T-helper 17 cell (primary cell): ENCODE measurements around the gene LMF1. TPM values are rescaled to one million over a fixed set of nuclear protein-coding genes. Genes with fewer than 3 reads are reported as not detected.

Experiments used
- ATAC-seq: fragments of 150-1000 bp; cut with Tn5 transposase; 2 replicates; pipeline ENCODE4 v1.10.0; 2021; ENCODE audit warnings: mild to moderate bottlenecking, moderate library complexity
- DNase-seq, 3 donors: peaks; one replicate each; pipeline versions ENCODE4 v3.0.0 to v3.0.0-alpha.2; 2020 to 2021
- H3K9me3 ChIP-seq: one replicate; pipeline ENCODE4 v1.7.0; 2013; ENCODE audit warnings: low read length, mild to moderate bottlenecking; ENCODE audit not compliant: control insufficient read depth, poor library complexity, severe bottlenecking
- H3K27ac Mint-ChIP-seq: one replicate; pipeline ENCODE4 v1.8.0; 2022; ENCODE audit warnings: mild to moderate bottlenecking, moderate library complexity, mixed read lengths
- H3K27me3 Mint-ChIP-seq: one replicate; pipeline ENCODE4 v1.8.0; 2022; ENCODE audit warnings: mixed read lengths
- H3K36me3 Mint-ChIP-seq: one replicate; pipeline ENCODE4 v1.8.0; 2022; ENCODE audit warnings: low read depth, mixed read lengths
- H3K4me1 Mint-ChIP-seq: one replicate; pipeline ENCODE4 v1.8.0; 2022; ENCODE audit warnings: mild to moderate bottlenecking, mixed read lengths
- H3K4me3 Mint-ChIP-seq: one replicate; pipeline ENCODE4 v1.8.0; 2022; ENCODE audit warnings: mild to moderate bottlenecking, moderate library complexity, mixed read lengths
- total RNA-seq, 4 donors: library from RNA in 2 of 4; stranded (reverse) in 2 of 4; gene quantifications; one replicate each; pipeline ENCODE4 v1.2.3 and lab custom pipeline; 2022 to 2026

Gene LMF1
- total RNA-seq, 2 donors from 2014 or later = 44.4 to 45.6 TPM

DNA sequence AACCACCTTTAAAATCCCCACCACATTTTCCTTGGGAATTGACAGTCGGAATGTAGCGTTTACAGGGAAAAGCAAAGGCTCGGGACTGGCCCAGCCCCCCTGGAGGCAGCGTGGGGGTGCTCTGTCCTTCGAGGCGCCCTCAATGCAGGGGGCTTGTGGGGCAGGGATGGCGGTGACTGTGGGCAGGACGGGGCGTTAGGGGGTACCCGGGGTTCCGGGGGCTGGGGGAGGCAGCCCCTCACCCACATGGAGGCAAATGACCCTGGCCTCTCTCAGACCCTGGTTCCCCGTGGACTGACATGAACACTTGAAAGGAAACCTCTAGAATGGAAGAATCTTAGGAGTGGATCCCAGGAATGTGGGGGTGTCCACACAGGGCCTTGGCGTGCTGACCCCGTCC, 91.9 kb downstream of the LMF1 start:
- peak in 1 of 3 donors; percentile 0 for DNase-seq
- H3K36me3 Mint-ChIP-seq = peaks cover 4% of the 10 kb centered on the region
- no peaks in the 10 kb centered on the region for H3K9me3 ChIP-seq
- no peaks in the 10 kb centered on the region for H3K27me3 Mint-ChIP-seq
- H3K27ac Mint-ChIP-seq = no peak overlapping the region
- H3K4me1 Mint-ChIP-seq = peaks cover 2% of the 10 kb centered on the region
- H3K4me3 Mint-ChIP-seq = no peak overlapping the region
- ATAC-seq = no peak

DNA sequence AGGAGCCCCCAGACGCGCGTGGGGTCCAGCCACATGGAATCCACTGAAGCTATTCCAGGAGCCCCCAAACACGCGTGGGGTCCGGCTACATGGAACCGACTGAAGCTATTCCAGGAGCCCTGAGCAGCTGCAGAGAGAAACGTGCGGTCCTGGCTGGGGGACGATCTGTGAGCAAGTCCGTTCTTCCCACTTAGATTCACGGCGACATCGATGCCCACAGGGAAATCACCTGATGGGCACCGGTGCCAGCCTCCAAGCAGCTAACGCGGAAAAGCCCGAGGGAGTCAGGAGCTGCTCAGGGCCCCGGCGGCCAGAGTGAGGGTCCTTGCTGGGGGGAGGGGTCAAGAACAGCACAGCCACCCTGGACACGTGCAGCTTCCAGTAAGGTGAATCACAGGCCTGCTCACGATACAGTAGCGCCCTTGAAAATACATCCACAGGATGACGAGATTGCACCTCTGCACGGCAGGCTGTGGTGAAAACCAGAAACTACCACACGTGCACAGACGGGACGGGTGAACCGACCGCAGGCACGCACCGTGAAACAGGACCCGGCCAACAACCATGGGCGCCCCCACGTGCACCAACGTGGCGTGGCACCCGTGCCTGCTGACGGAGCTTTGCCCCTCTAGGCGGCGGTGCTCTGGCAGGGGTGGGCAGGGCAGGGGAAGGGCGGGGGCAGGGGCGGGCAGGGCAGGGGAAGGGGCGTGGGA, 92.6 kb downstream of the LMF1 start:
- Mint-ChIP-seq H3K4me1 (peaks cover 2% of the 10 kb centered on the region), H3K27ac (no peak overlapping the region), H3K36me3 (peaks cover 4% of the 10 kb centered on the region), H3K4me3 (no peak overlapping the region), H3K27me3 (no peaks in the 10 kb centered on the region)
- DNase-seq (no peak), ATAC-seq (no peak)
- no peaks in the 10 kb centered on the region for H3K9me3 ChIP-seq

DNA sequence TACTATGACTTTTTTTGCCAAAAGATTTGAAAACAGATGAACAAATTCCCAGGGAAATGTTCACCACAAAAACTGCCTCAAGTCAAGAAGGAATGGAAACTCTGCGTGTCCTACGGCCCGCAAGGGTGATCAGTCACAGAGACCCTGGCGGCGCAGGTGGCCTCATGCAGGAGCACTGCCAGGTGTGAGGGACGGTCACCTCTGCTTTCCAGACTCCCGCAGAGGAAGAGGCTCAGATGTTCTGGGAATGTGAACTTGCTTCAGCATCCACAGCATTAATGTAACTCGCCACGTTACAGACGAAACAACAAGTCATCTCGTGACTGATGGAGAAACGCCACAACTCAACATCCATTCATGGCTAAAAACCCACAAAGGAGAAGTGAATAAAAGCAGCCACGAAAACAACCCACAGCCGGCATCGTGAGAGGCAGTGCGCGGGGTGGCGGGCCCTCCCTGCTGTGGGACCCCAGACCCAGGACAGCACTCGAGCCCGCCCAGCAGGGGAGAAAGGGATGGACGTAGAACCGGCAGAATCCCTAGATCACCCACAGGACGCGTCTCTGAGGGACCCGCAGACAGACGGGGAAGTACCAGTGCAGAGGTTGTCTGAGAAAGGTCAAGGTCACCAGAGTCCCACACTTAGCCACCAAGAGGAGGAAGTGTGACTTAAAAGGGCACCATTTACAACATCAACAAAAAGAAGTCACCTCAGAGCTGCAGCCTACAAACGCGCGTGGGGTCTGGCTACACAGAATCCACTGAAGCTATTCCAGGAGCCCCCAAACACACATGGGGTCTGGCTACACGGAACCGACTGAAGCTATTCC, 93.3 kb downstream of the LMF1 start:
- H3K4me3 Mint-ChIP-seq = no peak overlapping the region
- H3K4me1 Mint-ChIP-seq = peaks cover 2% of the 10 kb centered on the region
- H3K27me3 Mint-ChIP-seq = no peaks in the 10 kb centered on the region
- no peak overlapping the region for H3K27ac Mint-ChIP-seq
- H3K36me3 Mint-ChIP-seq = peaks cover 4% of the 10 kb centered on the region
- ATAC-seq (no peak), DNase-seq (no peak)
- no peaks in the 10 kb centered on the region for H3K9me3 ChIP-seq

DNA sequence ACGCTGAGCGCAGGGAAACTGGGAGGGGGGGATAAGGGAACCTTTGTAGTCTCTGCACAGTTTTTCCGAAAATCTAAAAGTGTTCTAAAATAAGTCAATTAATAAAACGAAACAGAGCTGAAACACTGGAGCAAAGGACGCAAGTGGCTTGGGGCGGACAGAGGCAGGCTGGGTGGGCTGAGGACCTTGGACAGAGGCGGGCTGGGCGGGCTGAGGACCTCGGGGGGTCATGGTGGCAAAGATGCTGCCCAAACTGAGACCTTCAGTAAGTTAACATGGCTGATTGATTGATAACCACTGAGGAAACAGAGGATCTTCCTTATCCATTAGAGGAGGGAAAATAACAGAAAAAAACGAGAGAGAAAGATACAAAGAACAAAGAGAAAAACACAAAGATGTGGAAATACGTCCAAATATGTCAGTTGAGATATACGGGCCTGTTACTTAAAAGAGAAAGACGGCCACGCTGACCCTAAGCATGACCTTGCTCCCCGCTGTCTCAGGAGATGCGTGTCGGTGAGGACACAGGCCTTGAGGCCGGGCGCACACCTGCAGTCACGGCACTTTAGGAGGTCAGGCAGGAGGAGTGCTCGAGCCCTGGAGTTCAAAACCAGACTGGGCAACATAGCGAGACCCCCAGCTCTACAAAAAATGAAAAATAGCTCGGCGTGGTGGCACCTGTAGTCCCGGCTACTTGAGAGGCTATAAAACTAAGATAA, 94.1 kb downstream of the LMF1 start:
- Mint-ChIP-seq H3K36me3 (peaks cover 4% of the 10 kb centered on the region), H3K27ac (no peak overlapping the region), H3K4me1 (peaks cover 2% of the 10 kb centered on the region), H3K27me3 (no peaks in the 10 kb centered on the region), H3K4me3 (peak overlapping the region; percentile 19)
- ATAC-seq = no peak
- no peaks in the 10 kb centered on the region for H3K9me3 ChIP-seq
- no peak for DNase-seq

DNA sequence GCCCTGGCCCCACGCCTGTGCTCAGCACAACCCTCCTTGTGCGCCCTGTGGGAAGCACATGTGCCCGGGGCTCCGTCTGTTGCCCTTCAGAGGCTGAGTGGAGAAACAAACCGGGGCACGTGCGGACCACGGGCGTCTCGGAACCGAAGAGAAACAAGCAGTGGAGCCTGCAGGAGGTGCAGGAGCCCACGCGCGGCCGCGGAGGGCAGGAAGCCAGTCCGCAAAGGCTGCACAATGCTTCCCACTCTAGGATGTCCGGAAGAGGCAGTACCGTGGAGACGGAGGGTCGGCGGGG, 94.8 kb downstream of the LMF1 start:
- peaks cover 2% of the 10 kb centered on the region for H3K4me1 Mint-ChIP-seq
- H3K9me3 ChIP-seq = no peaks in the 10 kb centered on the region
- H3K36me3 Mint-ChIP-seq = peaks cover 6% of the 10 kb centered on the region
- no peak overlapping the region for H3K4me3 Mint-ChIP-seq
- no peak for ATAC-seq
- no peak for DNase-seq
- H3K27ac Mint-ChIP-seq = no peak overlapping the region
- H3K27me3 Mint-ChIP-seq = no peaks in the 10 kb centered on the region

DNA sequence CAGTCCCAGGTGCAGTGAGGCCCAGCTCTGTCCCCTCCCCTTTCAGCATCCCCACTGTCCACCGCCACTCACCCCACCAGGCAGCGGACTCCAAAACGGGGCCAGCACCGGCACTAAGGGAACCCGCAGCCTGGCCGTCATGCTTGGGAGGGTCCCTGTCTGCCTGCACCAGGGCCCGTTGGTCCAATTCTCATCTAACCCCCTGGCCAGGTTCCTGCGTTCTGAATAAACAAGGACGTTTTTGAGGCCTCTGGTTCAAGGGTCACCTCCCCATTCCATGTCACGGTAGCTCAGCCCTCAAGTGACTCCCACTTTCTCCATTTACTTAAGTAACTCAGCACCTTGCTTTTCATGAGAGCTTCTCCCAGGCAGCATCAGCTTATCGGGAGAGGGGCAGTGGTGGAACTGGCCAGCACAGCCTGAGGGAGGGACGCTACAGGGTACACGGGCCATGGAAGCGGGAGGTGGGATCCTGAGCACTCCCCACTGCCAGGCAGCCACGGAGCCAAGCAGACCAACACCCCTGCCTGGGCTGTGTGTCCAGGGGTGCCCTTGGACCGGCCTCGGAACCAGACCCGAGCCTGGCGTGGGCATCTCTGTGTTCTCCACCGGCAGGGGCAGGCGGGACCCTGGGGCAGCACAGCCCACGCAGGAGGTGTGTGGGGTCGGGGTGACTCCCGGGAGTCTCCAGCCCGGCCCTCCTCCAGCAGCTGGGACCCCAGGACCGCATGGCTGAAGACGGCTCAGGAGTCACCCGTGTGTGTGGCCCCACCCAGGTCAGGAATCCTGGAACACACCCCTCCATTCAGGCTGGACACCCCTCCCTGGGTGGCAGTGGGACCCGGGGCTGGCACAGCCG, 95.4 kb downstream of the LMF1 start:
- H3K9me3 ChIP-seq = no peaks in the 10 kb centered on the region
- Mint-ChIP-seq H3K27ac (no peak overlapping the region), H3K4me1 (peaks cover 2% of the 10 kb centered on the region), H3K27me3 (no peaks in the 10 kb centered on the region), H3K36me3 (peaks cover 6% of the 10 kb centered on the region), H3K4me3 (no peak overlapping the region)
- no peak for DNase-seq
- ATAC-seq = no peak

DNA sequence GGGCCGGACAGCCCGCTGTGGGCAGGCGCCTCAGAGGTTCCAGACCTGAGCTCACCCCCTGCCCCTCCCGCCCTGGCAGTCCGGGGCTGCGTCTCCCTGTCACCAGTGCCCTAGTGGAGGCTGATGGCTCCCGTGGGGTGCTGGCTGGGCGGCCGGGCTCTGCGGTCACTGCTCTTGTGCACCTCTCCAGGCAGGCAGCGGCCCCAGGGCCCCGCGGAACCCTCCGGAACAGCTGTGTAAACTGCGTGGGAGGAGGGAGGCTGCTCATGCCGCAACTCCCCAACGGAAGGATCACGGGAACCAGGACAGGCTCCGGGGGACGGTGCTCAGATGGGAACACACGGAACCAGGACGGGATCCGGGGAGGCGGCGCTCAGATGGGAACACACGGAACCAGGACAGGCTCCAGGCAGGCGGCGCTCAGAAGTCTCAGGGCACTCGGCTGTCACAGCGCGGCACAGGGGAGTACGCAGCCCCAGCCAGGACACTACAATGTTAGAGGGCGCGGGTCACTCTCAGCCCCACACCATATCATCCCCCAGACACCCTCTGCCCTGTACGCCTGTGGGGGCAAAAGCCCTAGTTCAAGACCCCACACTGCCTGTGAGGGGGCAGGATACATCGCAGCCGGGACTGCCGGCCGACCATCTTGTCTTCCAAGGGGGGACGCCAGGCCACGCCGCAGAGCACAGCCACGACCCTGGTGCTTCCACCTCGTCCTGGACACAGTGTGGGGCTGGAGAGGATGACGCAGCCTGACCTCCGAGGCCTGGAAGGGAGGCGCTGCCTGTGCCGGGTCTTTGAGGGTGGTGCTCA, 96.2 kb downstream of the LMF1 start:
- Mint-ChIP-seq H3K27me3 (no peaks in the 10 kb centered on the region), H3K27ac (no peak overlapping the region), H3K4me3 (no peak overlapping the region), H3K36me3 (peaks cover 6% of the 10 kb centered on the region), H3K4me1 (peaks cover 2% of the 10 kb centered on the region)
- ATAC-seq (no peak), DNase-seq (no peak)
- H3K9me3 ChIP-seq = no peaks in the 10 kb centered on the region

DNA sequence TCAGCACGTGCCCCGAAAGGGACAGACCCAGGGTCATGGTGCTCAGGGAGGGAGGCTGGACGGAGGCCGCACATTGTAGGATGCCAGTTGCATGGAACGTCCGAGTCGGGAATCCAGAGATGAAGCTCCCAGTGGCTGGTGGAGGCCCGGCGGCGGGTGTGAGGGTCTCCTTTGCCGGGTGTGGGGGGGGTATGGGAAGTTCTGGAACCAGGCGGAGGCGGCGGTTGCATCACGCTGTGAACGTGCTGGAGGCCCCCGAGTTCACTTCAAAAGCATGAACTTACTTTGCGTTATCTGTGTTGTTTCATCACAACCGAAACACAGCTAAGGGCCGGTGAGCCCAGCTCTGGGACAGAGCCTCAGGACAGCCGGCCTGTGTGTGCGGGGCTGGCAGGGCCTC, 96.9 kb downstream of the LMF1 start:
- Mint-ChIP-seq H3K27me3 (no peaks in the 10 kb centered on the region), H3K27ac (no peak overlapping the region), H3K4me3 (no peak overlapping the region), H3K36me3 (peaks cover 6% of the 10 kb centered on the region), H3K4me1 (peaks cover 2% of the 10 kb centered on the region)
- no peak for DNase-seq
- H3K9me3 ChIP-seq = no peaks in the 10 kb centered on the region
- ATAC-seq = no peak

DNA sequence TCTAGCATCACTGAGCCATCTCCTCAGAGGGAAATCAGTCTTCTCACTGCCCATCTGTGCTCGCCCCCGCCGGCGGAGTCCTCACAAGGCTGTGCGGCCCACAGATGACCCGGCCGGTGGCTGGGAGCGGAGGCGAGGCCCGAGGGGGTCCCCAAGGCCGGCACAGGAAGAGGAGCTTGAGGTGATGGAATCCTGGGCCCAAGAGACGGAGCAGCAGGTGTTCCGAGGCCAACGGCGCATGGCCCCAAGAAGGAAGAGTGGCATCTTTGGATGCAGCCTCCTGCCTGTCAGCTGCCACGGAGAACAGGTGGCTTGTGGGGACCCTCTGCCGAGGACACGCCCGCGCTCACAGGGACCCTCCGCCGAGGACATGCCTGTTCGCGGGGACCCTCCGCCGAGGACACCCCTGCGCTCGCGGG, 97.5 kb downstream of the LMF1 start:
- H3K27me3 Mint-ChIP-seq = no peaks in the 10 kb centered on the region
- no peaks in the 10 kb centered on the region for H3K9me3 ChIP-seq
- H3K27ac Mint-ChIP-seq = no peak overlapping the region
- DNase-seq = no peak
- peaks cover 2% of the 10 kb centered on the region for H3K4me1 Mint-ChIP-seq
- H3K36me3 Mint-ChIP-seq = peaks cover 6% of the 10 kb centered on the region
- no peak for ATAC-seq
- H3K4me3 Mint-ChIP-seq = no peak overlapping the region

DNA sequence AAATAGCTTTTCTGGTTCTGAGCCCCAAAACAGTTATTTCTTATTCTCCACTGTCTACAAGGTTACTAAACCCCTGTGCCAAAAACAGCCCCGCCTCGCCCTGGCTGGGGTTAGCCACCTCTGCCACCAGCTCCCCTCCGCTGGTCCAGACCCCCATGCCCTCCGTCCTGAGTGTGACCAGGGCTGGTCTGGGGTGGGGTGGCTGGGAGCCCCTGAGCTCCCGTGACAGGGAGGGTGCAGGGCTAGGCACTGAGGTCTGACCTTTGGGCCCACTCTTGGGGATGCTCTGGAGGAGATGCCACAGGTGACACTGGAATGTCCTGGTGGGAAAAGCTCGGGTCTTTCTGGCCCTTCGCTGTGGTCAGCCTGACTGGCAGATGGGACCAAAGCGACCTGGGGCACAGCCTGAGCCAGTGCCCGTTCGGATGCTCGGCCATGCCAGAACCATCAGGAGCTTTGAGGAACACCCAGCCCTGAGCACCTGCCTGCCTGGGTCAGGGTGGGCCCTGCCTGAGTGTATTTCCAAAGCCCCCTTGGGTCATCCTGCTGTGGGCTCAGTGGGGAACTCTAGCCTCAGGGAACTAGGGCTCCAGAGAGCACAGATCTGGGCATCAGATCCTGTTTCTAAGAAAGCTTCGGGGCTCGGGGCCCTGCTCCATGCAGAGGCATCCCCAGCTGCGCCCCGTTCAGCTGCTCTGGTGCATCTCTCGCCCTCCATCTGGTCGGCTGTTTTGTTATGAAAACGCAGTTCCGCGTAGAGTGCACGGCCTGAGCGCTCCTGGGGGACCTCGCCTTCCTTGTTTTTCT, 98.1 kb downstream of the LMF1 start:
- H3K27me3 Mint-ChIP-seq = no peaks in the 10 kb centered on the region
- peaks cover 2% of the 10 kb centered on the region for H3K4me1 Mint-ChIP-seq
- H3K27ac Mint-ChIP-seq = no peak overlapping the region
- ATAC-seq = no peak
- DNase-seq = no peak
- H3K4me3 Mint-ChIP-seq = no peak overlapping the region
- no peaks in the 10 kb centered on the region for H3K9me3 ChIP-seq
- H3K36me3 Mint-ChIP-seq = peaks cover 6% of the 10 kb centered on the region

DNA sequence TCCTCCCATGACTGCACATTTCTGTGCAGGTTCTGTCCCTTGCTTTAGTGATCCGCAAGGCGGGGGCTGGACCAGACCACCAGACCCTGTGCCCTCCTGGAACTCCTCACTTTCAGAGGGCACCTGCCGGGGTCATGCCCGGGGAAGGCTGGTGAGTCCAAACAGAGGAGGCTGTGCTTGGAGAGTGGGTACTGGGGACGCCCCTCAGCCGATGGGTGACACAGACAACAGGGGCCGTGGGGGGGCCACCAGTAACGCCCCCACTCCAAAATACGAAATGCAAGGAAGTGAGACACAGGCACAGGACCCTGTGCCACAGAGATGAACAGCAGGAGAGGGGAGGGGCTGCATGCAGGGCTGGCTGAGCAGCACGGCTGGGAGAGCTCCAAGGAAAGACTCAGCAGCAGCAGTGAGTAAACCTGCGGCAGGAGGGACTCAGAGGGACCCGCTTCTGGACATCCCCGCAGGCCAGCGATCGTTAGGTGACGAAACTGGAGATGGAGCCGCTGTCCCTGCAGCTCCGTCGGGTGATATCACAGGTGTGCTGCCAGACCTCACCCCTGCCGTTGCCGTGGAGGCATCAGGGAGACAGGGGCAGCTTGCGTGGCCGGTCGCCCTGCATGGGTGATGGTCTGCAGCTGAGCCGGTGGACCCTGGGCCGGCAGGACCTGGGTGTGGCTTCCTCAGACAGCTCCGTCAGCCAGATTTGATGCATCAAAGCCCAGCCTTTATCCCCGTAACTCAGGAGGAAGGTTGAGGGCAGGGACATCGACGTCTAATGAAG, 99.0 kb downstream of the LMF1 start:
- H3K9me3 ChIP-seq = no peaks in the 10 kb centered on the region
- no peak overlapping the region for H3K4me3 Mint-ChIP-seq
- H3K27ac Mint-ChIP-seq = no peak overlapping the region
- H3K36me3 Mint-ChIP-seq = peaks cover 5% of the 10 kb centered on the region
- ATAC-seq (no peak), DNase-seq (no peak)
- H3K27me3 Mint-ChIP-seq = no peaks in the 10 kb centered on the region
- peaks cover 2% of the 10 kb centered on the region for H3K4me1 Mint-ChIP-seq
